Activated effector memory CD4-positive, alpha-beta T cell treated with Interleukin-2 at 50 U/mL for 16 hours (primary cell): ENCODE data around the gene NDFIP2.

Experiments used
- DNase-seq: peaks from one replicate; pipeline ENCODE4 v3.0.0-alpha.2; 2020

NDFIP2 gene

GRCh38 chr13:79497852-79498251 is 16.9 kb downstream of the NDFIP2 start:
- no peak for DNase-seq

DNA sequence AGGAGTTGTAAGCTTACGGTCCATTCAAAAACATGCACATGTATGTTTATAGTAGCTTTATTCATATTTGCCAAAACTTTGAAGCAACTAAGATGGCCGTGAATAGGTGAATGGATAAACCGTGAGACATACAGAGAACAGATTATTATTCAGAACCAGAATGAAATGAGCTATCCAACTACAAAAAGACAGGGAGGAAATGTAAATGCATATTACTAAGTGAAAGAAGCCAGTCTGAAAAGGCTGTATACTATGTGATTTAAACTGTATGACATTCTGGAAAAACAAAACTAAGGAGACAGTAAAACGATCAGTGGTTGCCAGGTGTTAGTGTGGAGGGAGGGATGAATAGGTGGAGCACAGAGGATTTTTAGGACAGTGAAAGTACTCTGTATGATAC is 19.9 kb downstream of the NDFIP2 start:
- no peak for DNase-seq

DNA sequence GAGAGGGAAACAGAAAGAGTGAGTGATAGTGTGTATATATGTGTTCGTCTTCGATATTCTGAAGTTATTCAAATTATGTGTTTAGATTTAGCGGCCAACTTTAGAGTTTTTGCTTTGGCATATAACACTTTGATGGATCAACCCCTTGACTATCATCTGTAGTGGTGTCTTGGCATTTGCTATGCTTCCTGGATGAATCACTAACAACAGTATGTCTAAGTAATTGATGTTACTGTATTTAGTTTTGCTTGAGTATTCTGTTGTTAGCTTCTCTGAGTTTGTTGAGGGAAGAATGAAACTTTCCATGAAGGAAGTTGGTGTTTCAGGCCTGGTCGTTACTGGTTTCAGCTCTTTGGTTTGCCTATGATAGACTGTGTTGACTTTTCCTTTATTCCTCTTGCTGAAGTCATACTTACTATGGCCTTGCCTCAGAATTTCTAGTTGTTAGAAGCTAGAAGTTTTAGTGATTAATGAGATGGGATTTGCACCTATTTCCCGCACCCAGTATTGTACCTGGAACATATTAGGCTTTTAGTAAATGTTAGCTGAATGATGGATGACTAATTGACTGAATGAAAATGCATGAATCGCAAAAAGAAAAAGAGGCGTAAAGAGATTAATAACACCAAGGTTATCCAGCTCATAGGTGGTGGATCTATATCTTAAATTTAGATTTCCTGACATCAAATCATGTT is 20.7 kb downstream of the NDFIP2 start:
- DNase-seq = no peak

- no peak for DNase-seq
Observed at GRCh38 chr13:79502859-79503468, 22.0 kb downstream of the NDFIP2 start.

GRCh38 chr13:79503473-79504017 is 22.6 kb downstream of the NDFIP2 start:
- DNase-seq = no peak

DNA sequence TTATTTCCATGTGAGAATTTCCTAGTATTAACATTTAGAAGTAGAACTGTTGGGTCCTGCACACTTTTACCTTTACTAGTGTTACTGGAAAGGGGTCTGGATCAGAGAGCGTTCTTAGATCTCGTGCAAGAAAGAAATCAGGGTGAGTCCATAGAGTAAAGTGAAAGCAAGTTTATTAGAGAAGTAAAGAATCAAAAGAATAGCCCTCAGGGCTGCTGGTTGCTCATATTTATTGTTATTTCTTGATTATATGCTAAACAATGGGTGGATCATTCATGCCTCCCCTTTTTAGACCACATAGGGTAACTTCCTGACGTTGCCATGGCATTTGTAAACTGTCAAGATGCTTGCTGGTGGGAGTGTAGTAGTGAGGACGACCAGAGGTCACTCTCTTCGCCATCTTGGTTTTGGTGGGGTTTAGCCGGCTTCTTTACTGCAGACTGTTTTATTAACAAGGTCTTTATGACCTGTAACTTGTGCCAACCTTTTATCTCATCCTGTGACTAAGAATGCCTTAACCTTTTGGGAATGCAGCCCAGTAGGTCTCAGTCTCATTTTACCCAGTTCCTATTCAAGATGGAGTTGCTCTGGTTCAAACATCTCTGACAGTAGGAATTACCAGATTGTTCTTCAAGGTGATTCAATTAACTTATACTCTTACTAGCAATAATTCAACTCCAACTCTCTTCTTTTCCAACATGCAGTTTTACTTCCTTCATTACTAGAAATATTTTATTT is 27.4 kb downstream of the NDFIP2 start:
- DNase-seq = no peak

DNA sequence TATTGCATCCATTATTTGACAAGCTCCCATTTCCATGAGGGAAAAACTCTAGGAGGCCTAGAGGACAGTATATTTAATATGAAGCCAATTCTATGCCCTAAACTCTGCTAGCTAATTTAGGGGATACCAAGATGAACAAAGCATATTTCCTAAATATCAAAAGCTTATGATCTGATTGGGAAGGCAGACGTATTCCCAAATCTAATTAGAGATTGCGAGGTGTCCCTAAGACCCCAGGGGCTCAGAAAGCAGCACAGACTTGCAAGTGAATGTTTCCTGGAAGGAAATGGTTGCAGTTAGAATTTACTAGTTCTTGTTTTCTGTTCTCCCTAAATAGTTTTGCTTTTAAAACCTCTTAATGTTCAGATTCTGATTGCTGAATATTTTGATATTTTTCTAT is 30.7 kb downstream of the NDFIP2 start:
- no peak for DNase-seq

- DNase-seq = no peak
Observed at GRCh38 chr13:79512950-79513349, 32.0 kb downstream of the NDFIP2 start.

- no peak for DNase-seq
Observed at GRCh38 chr13:79516595-79516994, 35.6 kb downstream of the NDFIP2 start.

DNA sequence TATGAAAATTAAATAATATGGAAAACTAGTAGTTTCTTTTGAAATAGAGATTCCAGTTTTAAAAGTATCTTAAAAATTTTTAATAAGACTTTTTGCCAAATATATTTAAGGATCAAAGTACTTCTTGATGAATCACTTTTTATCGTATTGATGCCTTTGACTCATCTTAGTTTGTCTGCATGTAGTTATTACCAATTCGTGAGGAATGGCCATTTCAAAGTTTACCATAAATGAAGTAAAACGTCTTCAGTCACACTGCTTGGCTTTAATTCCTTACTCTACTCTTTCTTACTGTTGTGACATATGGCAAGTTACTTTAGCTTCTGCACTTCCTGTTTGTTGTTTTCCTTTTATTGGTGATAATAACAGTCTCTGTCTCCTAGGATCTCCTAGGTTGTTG is 38.3 kb downstream of the NDFIP2 start:
- no peak for DNase-seq

- no peak for DNase-seq
Observed at GRCh38 chr13:79522583-79522982, 41.6 kb downstream of the NDFIP2 start.

- no peak for DNase-seq
Observed at GRCh38 chr13:79525064-79525857, 44.3 kb downstream of the NDFIP2 start.

DNA sequence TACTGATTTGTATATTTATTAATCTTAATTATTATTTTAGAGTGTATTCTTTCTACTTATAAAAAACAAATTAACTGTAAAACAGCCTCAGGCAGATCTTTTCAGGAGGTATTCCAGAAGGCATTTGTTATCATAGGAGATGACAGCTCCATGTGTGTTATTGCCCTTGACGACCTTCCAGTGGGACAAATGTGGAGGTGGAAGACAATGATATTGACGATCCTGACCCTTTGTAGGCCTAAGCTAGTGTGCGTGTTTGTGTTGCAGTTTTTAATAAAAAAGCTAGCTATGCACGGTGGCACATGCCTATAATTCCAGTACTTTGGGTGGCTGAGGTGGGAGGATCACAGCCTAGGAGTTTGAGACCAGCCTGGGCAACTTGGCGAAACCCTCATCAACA is 46.7 kb downstream of the NDFIP2 start:
- DNase-seq = no peak

DNA sequence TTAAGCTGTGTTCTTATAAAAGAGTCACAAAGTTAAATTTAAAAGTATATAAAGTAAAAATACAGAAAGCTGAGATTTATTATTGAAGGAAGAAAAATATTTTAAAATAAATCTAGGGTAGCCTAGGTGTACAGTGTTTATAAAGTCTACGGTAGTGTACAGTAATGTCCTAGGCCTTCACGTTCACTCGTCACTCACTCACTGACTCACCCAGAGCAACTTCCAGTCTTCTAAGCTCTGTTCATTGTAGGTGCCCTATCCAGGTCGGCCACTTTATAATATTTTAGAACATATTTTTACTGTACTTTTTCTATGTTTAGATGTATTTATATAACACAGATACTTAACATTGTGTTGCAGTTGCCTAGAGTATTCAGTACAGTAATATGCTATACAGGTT is 47.4 kb downstream of the NDFIP2 start:
- no peak for DNase-seq

GRCh38 chr13:79528759-79529191 is 47.8 kb downstream of the NDFIP2 start:
- no peak for DNase-seq

DNA sequence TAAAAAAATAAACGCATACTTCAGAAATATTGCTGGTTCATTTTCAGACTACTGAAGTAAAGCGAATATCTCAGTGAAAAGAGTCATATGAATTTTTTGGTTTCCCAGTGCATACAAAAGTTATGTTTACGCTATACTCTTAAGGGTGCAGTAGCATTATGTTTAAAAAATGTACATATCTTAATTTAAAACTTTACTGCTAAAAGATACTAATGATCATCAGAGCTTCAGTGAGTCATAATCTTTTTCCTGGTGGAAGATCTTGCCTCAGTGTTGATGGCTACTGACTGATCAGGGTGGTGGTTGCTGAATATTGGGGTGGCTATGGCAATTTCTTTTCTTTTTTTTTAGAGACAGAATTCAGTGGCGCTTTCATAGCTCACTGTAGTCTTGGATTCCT is 48.9 kb downstream of the NDFIP2 start:
- no peak for DNase-seq

DNA sequence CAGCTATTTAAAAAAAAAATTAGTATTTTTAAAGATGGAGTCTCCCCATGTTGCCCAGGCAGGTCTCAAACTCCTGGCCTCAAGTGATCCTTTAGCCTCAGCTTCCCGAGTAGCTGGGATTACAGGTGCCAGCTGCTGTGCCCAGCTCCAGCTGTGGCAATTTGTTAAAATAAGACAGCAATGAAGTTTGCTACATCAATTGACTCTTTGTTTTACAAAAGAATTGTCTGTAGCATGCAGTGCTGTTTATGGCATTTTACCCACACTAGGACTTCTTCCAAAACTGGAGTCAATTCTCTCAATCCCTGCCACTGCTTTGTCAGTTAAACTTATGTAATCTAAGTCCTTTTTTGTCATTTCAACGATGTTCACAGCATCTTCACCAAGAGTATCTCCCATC is 49.3 kb downstream of the NDFIP2 start:
- DNase-seq = no peak

- DNase-seq = no peak
Observed at GRCh38 chr13:79531542-79532254, 50.7 kb downstream of the NDFIP2 start.

GRCh38 chr13:79532576-79532975 is 51.6 kb downstream of the NDFIP2 start:
- DNase-seq = no peak

DNA sequence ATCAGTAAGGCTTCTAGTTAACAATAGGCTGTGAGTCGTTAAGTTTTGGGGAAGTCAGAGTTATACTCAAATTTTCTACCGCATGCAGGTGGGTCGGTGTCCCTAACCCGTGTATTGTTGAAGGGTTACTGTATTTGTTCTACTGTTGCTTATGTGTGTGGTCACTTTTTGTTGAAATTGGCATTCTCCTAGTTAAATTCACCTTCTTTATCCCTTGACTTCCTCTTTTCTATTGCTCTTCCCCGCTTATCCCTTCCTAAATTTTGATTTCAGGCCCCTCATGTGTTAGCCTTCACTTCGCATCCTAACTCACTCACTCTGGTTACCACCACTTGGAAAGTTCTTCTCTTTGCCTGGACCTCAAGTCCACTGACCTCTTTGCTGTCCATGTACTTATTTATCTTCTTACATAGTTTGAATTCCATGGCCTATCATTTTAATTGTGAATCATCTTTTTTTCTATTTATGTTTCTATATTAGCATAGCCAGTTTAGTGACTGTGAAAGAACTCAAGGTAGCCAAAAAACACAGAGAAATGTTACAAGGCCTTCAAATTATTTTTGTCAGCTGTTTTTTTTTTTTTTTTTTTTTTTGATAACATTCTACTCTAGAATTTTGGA is 52.9 kb downstream of the NDFIP2 start:
- DNase-seq = no peak

DNA sequence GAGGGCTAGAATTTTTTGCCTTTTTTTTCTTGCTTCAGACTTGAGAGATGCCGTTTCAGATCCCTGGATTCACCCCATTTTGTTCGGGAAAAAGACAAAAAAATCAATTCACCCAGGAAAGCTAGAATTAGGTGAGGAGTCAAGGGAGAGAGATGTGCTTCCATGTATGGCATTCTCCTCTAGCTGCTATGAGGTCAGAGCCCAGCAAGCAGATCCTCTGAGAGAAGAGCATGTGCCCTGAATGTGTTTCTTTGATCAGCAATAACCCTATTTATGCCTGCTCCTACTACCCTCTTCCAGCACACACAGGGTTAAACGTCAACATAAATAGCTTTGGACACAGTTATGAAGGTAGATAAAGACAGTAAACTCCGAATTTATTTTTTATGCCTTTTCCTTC is 53.6 kb downstream of the NDFIP2 start:
- DNase-seq = no peak

- no peak for DNase-seq
Observed at GRCh38 chr13:79538757-79539156, 57.8 kb downstream of the NDFIP2 start.
